ENCODE results near the gene ZP4.

ZP4 gene

GRCh38 chr1:237890822-237891221 is at the start of gene ZP4:
Gene ZP4, minus strand, starts transcription at chr1:237890922. Its CDS starts 287 bp downstream, at chr1:237890635.
- no peak for DNase-seq

GRCh38 chr1:237938553-237938952 is 47.8 kb upstream of the ZP4 start:
- DNase-seq, result no peak

GRCh38 chr1:237938068-237938467 is 47.3 kb upstream of the ZP4 start:
- no peak for DNase-seq

GRCh38 chr1:237932816-237933215 is 42.1 kb upstream of the ZP4 start:
- DNase-seq, result no peak

- DNase-seq, result no peak
These were observed 40.9 kb upstream of the ZP4 start for GRCh38 chr1:237931581-237931980.

GRCh38 chr1:237927198-237927597 is 36.5 kb upstream of the ZP4 start:
- DNase-seq, result no peak

- DNase-seq, result no peak
These were observed 30.6 kb upstream of the ZP4 start for GRCh38 chr1:237921306-237921705.

GRCh38 chr1:237913345-237913744 is 22.6 kb upstream of the ZP4 start:
- no peak for DNase-seq

- DNase-seq, result no peak
These were observed 21.2 kb upstream of the ZP4 start for GRCh38 chr1:237911911-237912310.

- DNase-seq, result no peak
These were observed 20.1 kb upstream of the ZP4 start for GRCh38 chr1:237910834-237911233.

- DNase-seq, result no peak
These were observed 13.2 kb upstream of the ZP4 start for GRCh38 chr1:237903961-237904360.

GRCh38 chr1:237902960-237903743 is 12.4 kb upstream of the ZP4 start:
- no peak for DNase-seq

- peak in 1 of 2 experiments; percentile 21 for DNase-seq
These were observed 10.7 kb upstream of the ZP4 start for GRCh38 chr1:237901299-237901934.

- DNase-seq, result no peak
These were observed 4.9 kb upstream of the ZP4 start for GRCh38 chr1:237895630-237896029.

GRCh38 chr1:237894131-237894530 is 3.4 kb upstream of the ZP4 start:
- no peak for DNase-seq

- DNase-seq, result no peak
These were observed 1.3 kb upstream of the ZP4 start for GRCh38 chr1:237891979-237892378.

GRCh38 chr1:237891266-237891665 is 544 bp upstream of the ZP4 start:
- no peak for DNase-seq

- DNase-seq, result no peak
These were observed 306 bp downstream of the ZP4 start for GRCh38 chr1:237890416-237890815.

GRCh38 chr1:237888143-237888542 is 2.6 kb downstream of the ZP4 start:
- DNase-seq, result no peak

- no peak for DNase-seq
These were observed 3.2 kb downstream of the ZP4 start for GRCh38 chr1:237887542-237887941.

- DNase-seq, result no peak
These were observed 6.5 kb downstream of the ZP4 start for GRCh38 chr1:237884237-237884636.

GRCh38 chr1:237879195-237879594 is 11.5 kb downstream of the ZP4 start:
- peak in 1 of 2 experiments; percentile 5 for DNase-seq

- no peak for DNase-seq
These were observed 12.3 kb downstream of the ZP4 start for GRCh38 chr1:237878406-237878805.

GRCh38 chr1:237877631-237878030 is 13.1 kb downstream of the ZP4 start:
- no peak for DNase-seq

- no peak for DNase-seq
These were observed 15.4 kb downstream of the ZP4 start for GRCh38 chr1:237875291-237875690.

Data from SW 1271 (cell line).